ENCODE data around the gene RFFL. TPM values are rescaled to one million over a fixed set of nuclear protein-coding genes. Genes with fewer than 3 reads are reported as not detected.
A peak's percentile ranks its signal among the peaks of the same experiment; 100 is the strongest.

Gene RFFL
- total and polyA plus RNA-seq, 9 of the 15 experiments (the other 6 are each of a cell fraction or from before 2014, with no cell fraction given) = 3.4 to 18.1 (median 12.8) TPM

DNA sequence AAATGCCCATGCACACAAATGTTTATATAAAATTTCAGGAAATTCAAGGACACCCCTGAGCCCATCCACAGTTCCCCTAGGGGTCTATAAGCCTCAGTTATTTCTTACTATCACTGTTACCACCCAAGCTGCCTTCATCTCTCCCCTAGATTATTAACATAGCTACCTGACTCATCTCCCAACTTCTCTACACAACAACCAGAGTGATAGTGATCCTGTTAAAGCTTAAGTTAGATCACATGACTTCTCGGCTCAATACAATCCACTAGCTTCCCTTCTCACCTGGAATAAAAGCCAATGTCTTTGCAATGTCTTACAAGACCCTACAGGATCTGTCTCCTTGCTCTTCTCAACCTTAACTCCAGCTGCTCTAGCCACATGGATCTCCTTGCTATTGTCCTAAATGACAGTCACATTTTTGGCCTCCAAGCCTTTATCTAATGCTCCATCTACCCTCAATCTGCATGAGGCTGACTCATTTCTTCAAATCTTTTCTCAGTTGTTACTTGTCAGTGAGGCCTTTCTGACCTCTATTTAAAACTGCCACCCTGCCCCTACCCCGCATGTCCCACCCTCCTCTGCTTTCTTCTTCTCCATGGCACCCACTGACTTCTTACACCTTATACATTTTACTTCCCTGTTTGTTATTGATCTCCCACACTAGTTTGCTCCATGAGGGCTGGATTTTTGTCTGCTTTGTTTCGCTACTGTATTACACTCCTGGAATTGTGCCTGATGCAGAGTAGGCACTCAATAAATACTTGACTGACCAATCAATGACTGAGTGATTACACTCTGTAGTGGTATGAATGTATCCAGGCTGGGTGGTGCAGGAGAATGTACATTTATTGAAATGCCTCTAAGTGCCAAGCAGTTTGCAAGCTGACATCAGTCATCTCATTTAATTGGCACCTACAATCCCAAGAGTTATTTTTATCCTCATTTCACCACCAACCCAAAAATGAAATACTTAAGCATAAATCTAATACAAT lies 88.4 kb downstream of the RFFL start (continued):
- no peak for TF ChIP-seq ZKSCAN1 (IDR thresholded peaks at IDR 0.05; ENCODE audit: low read depth, low read length)
- TF ChIP-seq ZNF695 (CRISPR knock-in tag; IDR thresholded peaks at IDR 0.05) = no peak
- TF ChIP-seq PHF21A (IDR thresholded peaks at IDR 0.05; ENCODE audit: borderline replicate concordance, low read depth) = no peak
- TF ChIP-seq ZBTB8A (IDR thresholded peaks at IDR 0.05; ENCODE audit: partially characterized antibody) = no peak
- TF ChIP-seq SMARCE1 (IDR thresholded peaks at IDR 0.05) = peak; percentile 65; the same call in 1 of the 2 replicates
- TF ChIP-seq ARID1B (IDR thresholded peaks at IDR 0.05) = peak; percentile 54; the same call in 1 of the 2 replicates
- TF ChIP-seq, protein P1, sequence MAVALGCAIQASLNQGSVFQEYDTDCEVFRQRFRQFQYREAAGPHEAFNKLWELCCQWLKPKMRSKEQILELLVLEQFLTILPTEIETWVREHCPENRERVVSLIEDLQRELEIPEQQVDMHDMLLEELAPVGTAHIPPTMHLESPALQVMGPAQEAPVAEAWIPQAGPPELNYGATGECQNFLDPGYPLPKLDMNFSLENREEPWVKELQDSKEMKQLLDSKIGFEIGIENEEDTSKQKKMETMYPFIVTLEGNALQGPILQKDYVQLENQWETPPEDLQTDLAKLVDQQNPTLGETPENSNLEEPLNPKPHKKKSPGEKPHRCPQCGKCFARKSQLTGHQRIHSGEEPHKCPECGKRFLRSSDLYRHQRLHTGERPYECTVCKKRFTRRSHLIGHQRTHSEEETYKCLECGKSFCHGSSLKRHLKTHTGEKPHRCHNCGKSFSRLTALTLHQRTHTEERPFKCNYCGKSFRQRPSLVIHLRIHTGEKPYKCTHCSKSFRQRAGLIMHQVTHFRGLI (CRISPR knock-in tag; IDR thresholded peaks at IDR 0.05) = no peak
- no peak for TF ChIP-seq POLR3G (IDR thresholded peaks at IDR 0.05; ENCODE audit: extremely low read depth, insufficient read length, insufficient replicate concordance)
- TF ChIP-seq ZNF23 (CRISPR knock-in tag; IDR thresholded peaks at IDR 0.05) = no peak
- TF ChIP-seq SMARCA4 (IDR thresholded peaks at IDR 0.05) = peak; percentile 56
- TF ChIP-seq PCBP2 (IDR thresholded peaks at IDR 0.05; ENCODE audit: low read depth, low read length, poor library complexity, severe bottlenecking) = no peak
- no peak for TF ChIP-seq CC2D1A (IDR thresholded peaks at IDR 0.05)
- TF ChIP-seq, protein P2, sequence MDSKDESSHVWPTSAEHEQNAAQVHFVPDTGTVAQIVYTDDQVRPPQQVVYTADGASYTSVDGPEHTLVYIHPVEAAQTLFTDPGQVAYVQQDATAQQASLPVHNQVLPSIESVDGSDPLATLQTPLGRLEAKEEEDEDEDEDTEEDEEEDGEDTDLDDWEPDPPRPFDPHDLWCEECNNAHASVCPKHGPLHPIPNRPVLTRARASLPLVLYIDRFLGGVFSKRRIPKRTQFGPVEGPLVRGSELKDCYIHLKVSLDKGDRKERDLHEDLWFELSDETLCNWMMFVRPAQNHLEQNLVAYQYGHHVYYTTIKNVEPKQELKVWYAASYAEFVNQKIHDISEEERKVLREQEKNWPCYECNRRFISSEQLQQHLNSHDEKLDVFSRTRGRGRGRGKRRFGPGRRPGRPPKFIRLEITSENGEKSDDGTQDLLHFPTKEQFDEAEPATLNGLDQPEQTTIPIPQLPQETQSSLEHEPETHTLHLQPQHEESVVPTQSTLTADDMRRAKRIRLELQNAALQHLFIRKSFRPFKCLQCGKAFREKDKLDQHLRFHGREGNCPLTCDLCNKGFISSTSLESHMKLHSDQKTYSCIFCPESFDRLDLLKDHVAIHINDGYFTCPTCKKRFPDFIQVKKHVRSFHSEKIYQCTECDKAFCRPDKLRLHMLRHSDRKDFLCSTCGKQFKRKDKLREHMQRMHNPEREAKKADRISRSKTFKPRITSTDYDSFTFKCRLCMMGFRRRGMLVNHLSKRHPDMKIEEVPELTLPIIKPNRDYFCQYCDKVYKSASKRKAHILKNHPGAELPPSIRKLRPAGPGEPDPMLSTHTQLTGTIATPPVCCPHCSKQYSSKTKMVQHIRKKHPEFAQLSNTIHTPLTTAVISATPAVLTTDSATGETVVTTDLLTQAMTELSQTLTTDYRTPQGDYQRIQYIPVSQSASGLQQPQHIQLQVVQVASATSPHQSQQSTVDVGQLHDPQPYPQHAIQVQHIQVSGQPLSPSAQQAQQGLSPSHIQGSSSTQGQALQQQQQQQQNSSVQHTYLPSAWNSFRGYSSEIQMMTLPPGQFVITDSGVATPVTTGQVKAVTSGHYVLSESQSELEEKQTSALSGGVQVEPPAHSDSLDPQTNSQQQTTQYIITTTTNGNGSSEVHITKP (IDR thresholded peaks at IDR 0.05; ENCODE audit: partially characterized antibody) = no peak
- TF ChIP-seq BRD9 (IDR thresholded peaks at IDR 0.05; ENCODE audit: low read depth, partially characterized antibody) = no peak

All from K562 (cell line).